Measurements from ENCODE around the gene SLC25A20.

Gene SLC25A20

DNA sequence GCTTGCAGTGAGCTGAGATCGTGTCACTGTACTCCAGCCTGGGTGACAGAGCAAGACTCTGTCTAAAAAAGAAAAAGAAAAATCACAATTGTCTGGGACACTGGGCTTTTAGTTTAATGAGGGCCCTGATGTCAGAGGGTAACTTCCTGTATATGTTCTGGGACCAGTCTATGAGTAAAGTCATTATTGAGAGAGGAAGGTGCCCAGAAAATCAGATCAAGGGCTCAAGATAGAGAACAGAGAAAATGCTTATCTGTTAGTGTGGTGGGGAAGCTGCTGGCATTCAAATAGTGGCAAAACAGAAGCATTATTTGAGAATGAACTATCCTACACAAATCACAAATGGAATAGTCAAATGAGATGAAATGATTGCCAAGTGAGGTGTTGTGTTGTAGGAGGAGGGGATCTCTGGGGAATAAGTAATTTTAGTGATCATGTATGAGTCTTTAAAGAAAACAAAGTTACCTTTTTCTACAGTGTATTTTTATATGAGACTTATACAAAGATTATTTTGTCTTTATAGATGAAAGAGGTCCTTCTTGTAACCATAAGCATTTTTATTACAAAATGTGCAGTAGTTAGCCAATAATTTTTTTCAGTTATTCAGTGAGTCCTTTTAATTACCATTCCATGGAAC is 33.4 kb upstream of the SLC25A20 start:
- no peaks in the 10 kb centered on the region for H3K9me3 ChIP-seq (ENCODE audit: insufficient read depth, low read length)
- H3K4me1 ChIP-seq (ENCODE audit: insufficient read depth, insufficient read length): peaks cover 2% of the 10 kb centered on the region
- peaks cover 75% of the 10 kb centered on the region for H3K36me3 ChIP-seq (ENCODE audit: insufficient read depth, insufficient read length, low read length)
- no peaks in the 10 kb centered on the region for H3K27me3 ChIP-seq (ENCODE audit: insufficient read depth, insufficient read length)
- TF ChIP-seq ZNF274 (IDR thresholded peaks at IDR 0.05; ENCODE audit: low read depth, low read length) (no peak), SUZ12 (IDR thresholded peaks at IDR 0.05; ENCODE audit: extremely low read depth, insufficient read depth, insufficient read length) (no peak), YY1 (IDR thresholded peaks at IDR 0.05; ENCODE audit: insufficient read depth, insufficient read length) (no peak)
- DNase-seq (ENCODE audit: low read depth, low spot score): no peak
- no peak overlapping the region for H3K9ac ChIP-seq (ENCODE audit: insufficient read length, low read depth)
- no peak overlapping the region for H3K4me3 ChIP-seq (ENCODE audit: insufficient read length, low read depth)

DNA sequence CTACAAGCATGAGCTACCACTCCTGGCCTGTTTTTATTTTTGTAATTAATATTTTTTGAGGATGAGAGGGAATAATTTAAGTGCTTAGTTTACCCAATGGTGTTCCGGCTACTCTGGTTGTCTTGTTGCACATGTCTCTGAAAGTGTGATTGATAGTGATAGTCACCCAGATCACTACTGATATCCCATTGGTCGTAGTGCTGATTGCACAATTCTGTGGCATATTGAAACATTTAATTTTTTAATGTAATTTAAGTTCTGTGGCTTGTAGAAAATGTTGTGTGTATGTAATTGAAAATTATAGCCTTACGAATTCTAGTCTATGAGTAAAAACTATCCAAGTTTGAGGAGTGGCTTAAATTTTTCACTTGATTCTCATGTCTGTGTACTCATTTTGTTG is 31.9 kb upstream of the SLC25A20 start:
- peaks cover 81% of the 10 kb centered on the region for H3K36me3 ChIP-seq (ENCODE audit: insufficient read depth, insufficient read length, low read length)
- no peak overlapping the region for H3K9ac ChIP-seq (ENCODE audit: insufficient read length, low read depth)
- H3K9me3 ChIP-seq (ENCODE audit: insufficient read depth, low read length): no peaks in the 10 kb centered on the region
- H3K4me3 ChIP-seq (ENCODE audit: insufficient read length, low read depth): no peak overlapping the region
- no peak for TF ChIP-seq YY1 (IDR thresholded peaks at IDR 0.05; ENCODE audit: insufficient read depth, insufficient read length)
- TF ChIP-seq ZNF274 (IDR thresholded peaks at IDR 0.05; ENCODE audit: low read depth, low read length): no peak
- TF ChIP-seq SUZ12 (IDR thresholded peaks at IDR 0.05; ENCODE audit: extremely low read depth, insufficient read depth, insufficient read length): no peak
- peaks cover 2% of the 10 kb centered on the region for H3K4me1 ChIP-seq (ENCODE audit: insufficient read depth, insufficient read length)
- no peak for DNase-seq (ENCODE audit: low read depth, low spot score)
- no peaks in the 10 kb centered on the region for H3K27me3 ChIP-seq (ENCODE audit: insufficient read depth, insufficient read length)

DNA sequence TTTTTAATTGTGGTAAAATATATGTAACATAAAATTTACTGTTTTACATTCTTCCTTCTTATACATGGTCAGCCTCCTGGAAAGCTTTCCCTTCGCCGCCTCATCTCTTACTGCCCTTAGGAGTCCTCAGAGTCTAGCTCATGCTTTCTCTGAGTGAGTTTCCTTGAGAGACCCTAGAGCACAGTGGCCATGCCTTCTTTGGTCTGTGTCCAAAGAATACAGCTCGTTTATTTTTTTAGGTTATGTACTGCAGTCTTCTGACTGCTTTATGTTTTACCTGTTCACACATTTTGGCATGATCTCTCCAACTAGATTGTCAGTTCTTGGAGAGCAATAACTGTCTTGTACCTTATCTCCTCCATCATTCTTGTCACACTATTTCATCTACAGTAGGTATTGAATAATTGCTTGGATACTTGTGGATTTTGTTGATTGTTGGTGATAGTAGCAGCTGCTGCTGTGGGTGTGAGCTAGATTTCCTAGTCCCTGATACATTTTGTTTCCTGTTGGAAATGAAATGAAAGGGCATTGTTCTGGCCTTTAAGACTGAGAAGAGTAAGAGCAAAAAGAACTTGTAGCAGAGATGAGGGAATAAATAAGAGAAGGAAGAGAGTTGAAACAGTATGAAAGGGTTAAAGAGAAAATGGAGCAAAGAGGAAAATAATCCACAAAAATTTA is 30.8 kb upstream of the SLC25A20 start:
- peaks cover 77% of the 10 kb centered on the region for H3K36me3 ChIP-seq (ENCODE audit: insufficient read depth, insufficient read length, low read length)
- H3K27me3 ChIP-seq (ENCODE audit: insufficient read depth, insufficient read length): no peaks in the 10 kb centered on the region
- no peak overlapping the region for H3K4me3 ChIP-seq (ENCODE audit: insufficient read length, low read depth)
- no peak overlapping the region for H3K9ac ChIP-seq (ENCODE audit: insufficient read length, low read depth)
- TF ChIP-seq SUZ12 (IDR thresholded peaks at IDR 0.05; ENCODE audit: extremely low read depth, insufficient read depth, insufficient read length) (no peak), ZNF274 (IDR thresholded peaks at IDR 0.05; ENCODE audit: low read depth, low read length) (no peak), YY1 (IDR thresholded peaks at IDR 0.05; ENCODE audit: insufficient read depth, insufficient read length) (no peak)
- no peaks in the 10 kb centered on the region for H3K9me3 ChIP-seq (ENCODE audit: insufficient read depth, low read length)
- H3K4me1 ChIP-seq (ENCODE audit: insufficient read depth, insufficient read length): peaks cover 2% of the 10 kb centered on the region
- no peak for DNase-seq (ENCODE audit: low read depth, low spot score)

DNA sequence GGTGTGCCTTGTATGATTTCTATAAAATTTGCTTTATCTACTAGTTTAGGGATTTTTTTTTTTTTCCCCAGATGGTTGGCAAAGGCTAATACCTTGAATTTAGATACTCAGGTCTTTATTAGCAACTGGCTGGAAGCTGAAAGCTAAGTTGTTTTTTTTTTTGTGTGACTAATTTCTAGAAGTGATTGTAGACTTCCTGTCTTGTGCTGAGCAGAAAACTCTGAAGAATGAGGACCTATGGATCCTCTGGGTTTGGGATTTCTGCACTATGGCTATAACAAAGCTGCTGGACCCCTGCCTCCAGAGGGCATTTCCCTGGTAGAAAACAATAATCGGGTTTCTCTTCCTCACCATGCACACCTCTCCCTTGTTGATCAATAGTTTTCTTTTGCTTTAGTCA is 30.0 kb upstream of the SLC25A20 start:
- H3K27me3 ChIP-seq (ENCODE audit: insufficient read depth, insufficient read length): no peaks in the 10 kb centered on the region
- H3K9ac ChIP-seq (ENCODE audit: insufficient read length, low read depth): no peak overlapping the region
- H3K4me1 ChIP-seq (ENCODE audit: insufficient read depth, insufficient read length): peaks cover 2% of the 10 kb centered on the region
- H3K9me3 ChIP-seq (ENCODE audit: insufficient read depth, low read length): no peaks in the 10 kb centered on the region
- no peak for DNase-seq (ENCODE audit: low read depth, low spot score)
- peaks cover 81% of the 10 kb centered on the region for H3K36me3 ChIP-seq (ENCODE audit: insufficient read depth, insufficient read length, low read length)
- TF ChIP-seq YY1 (IDR thresholded peaks at IDR 0.05; ENCODE audit: insufficient read depth, insufficient read length) (no peak), SUZ12 (IDR thresholded peaks at IDR 0.05; ENCODE audit: extremely low read depth, insufficient read depth, insufficient read length) (no peak), ZNF274 (IDR thresholded peaks at IDR 0.05; ENCODE audit: low read depth, low read length) (no peak)
- H3K4me3 ChIP-seq (ENCODE audit: insufficient read length, low read depth): no peak overlapping the region

DNA sequence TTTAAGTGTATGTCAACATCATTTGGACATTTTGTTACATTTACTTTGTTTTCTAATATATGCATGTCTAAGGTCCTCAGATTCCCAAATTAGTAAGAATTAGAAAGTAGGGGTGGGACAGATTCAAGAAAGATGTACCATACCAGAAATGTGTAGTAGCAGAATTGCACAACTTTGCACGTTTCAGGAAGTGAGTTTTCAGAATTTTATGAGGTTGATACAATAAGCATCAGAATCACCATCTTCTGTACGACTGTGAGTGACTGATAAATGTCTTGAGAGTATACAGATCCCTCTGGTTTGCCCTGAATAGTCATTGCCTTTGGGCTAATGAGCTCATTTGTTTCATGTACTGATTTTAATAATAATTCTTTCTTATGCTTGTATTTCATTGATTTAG is 29.2 kb upstream of the SLC25A20 start:
- no peak overlapping the region for H3K9ac ChIP-seq (ENCODE audit: insufficient read length, low read depth)
- peaks cover 81% of the 10 kb centered on the region for H3K36me3 ChIP-seq (ENCODE audit: insufficient read depth, insufficient read length, low read length)
- no peak overlapping the region for H3K4me3 ChIP-seq (ENCODE audit: insufficient read length, low read depth)
- TF ChIP-seq YY1 (IDR thresholded peaks at IDR 0.05; ENCODE audit: insufficient read depth, insufficient read length) (no peak), ZNF274 (IDR thresholded peaks at IDR 0.05; ENCODE audit: low read depth, low read length) (no peak), SUZ12 (IDR thresholded peaks at IDR 0.05; ENCODE audit: extremely low read depth, insufficient read depth, insufficient read length) (no peak)
- peaks cover 2% of the 10 kb centered on the region for H3K4me1 ChIP-seq (ENCODE audit: insufficient read depth, insufficient read length)
- H3K9me3 ChIP-seq (ENCODE audit: insufficient read depth, low read length): no peaks in the 10 kb centered on the region
- DNase-seq (ENCODE audit: low read depth, low spot score): no peak
- no peaks in the 10 kb centered on the region for H3K27me3 ChIP-seq (ENCODE audit: insufficient read depth, insufficient read length)

DNA sequence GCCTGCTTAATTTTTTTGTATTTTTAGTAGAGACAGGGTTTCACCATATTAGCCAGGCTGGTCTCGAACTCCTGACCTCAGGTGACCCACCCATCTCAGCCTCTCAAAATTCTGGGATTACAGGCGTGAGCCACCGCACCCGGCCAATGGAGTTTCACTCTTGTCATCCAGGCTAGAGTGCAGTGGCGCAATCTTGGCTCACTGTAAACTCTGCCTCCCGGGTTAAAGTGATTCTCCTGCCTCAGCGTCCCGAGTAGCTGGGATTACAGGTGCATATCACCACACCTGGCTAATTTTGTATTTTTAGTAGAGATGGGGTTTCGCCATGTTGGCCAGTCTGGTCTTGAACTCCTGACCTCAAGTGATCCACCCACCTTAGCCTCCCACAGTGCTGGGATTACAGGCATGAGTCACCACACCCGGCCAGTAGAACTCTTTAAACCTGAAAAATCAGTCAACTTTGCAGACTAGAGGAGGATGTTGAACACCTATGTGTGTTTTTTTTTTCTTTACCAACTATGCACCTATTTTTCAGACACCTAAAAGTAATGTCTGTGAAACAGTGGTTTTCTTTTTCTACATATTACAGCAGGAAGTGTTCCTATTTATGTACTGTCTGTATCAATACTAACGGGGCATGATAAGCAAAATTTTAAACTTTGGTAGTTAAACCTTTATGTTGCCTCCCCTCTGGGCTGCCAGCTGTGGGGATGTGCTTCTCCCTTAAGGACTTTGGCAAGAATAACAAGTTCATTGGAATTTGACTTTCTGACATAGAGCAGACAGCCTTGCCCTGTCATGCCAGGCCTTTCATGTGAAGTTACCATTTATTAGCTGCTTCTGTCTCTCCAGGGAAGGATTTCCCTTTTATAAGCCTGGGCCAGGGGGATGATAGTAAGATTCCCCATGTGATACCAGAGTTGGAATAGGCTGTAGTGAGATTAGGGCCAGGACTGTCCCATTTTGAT is 28.0 kb upstream of the SLC25A20 start:
- Histone ChIP-seq H3K9ac (ENCODE audit: insufficient read length, low read depth) (no peak overlapping the region), H3K27me3 (ENCODE audit: insufficient read depth, insufficient read length) (no peaks in the 10 kb centered on the region), H3K36me3 (ENCODE audit: insufficient read depth, insufficient read length, low read length) (peaks cover 86% of the 10 kb centered on the region), H3K4me1 (ENCODE audit: insufficient read depth, insufficient read length) (peaks cover 2% of the 10 kb centered on the region), H3K9me3 (ENCODE audit: insufficient read depth, low read length) (no peaks in the 10 kb centered on the region), H3K4me3 (ENCODE audit: insufficient read length, low read depth) (no peak overlapping the region)
- DNase-seq (ENCODE audit: low read depth, low spot score): no peak
- TF ChIP-seq YY1 (IDR thresholded peaks at IDR 0.05; ENCODE audit: insufficient read depth, insufficient read length) (no peak), SUZ12 (IDR thresholded peaks at IDR 0.05; ENCODE audit: extremely low read depth, insufficient read depth, insufficient read length) (no peak), ZNF274 (IDR thresholded peaks at IDR 0.05; ENCODE audit: low read depth, low read length) (no peak)
